GM12878 (cell line): ENCODE measurements around the gene NPLOC4.

Source experiments
- CTCF ChIP-seq, 3 experiments: IDR thresholded peaks in 2 of 3; conservative IDR thresholded peaks in 1 of 3; 2 replicates each; pipeline ENCODE4 v1.5.1; 2011; ENCODE audit warnings: low read depth in 3 of 3, low read length in 3 of 3, mild to moderate bottlenecking in 3 of 3, control low read depth in 2 of 3, moderate library complexity in 2 of 3, inconsistent platforms in 1 of 3, mixed read lengths in 1 of 3; ENCODE audit not compliant: control insufficient read depth in 2 of 3, insufficient read depth in 1 of 3; ENCODE audit errors: extremely low read depth in 1 of 3
- MTA3 ChIP-seq: IDR thresholded peaks from 2 replicates; pipeline ENCODE4 v1.6.1; 2012; ENCODE audit warnings: low read length, inconsistent platforms, borderline replicate concordance
- NFYB ChIP-seq: IDR thresholded peaks from 2 replicates; pipeline ENCODE4 v1.6.1; 2011; ENCODE audit warnings: low read depth, mild to moderate bottlenecking, low read length, improper control_type of control experiment, moderate library complexity; ENCODE audit not compliant: insufficient read depth
- NR2C1 ChIP-seq: fragments of 450-650 bp; IDR thresholded peaks from 2 replicates; pipeline ENCODE4 v1.6.1; 2017; ENCODE audit warnings: antibody characterized with exemption, mild to moderate bottlenecking, moderate library complexity
- POLR2A ChIP-seq: IDR thresholded peaks from 2 replicates; pipeline ENCODE4 v1.6.1; 2011; ENCODE audit warnings: low read depth, mild to moderate bottlenecking, low read length
- SMAD1 ChIP-seq: fragments of 450-650 bp; IDR thresholded peaks from 2 replicates; pipeline ENCODE4 v1.6.1; 2018; ENCODE audit warnings: mild to moderate bottlenecking, low read depth; ENCODE audit not compliant: partially characterized antibody
- ZNF274 ChIP-seq: IDR thresholded peaks from one replicate; pipeline ENCODE4 v1.8.0; 2011; ENCODE audit not compliant: insufficient read length, insufficient read depth

GRCh38 chr17:81511804-81512561 is 124.9 kb downstream of the NPLOC4 start:
- peak; percentile 93 for TF ChIP-seq POLR2A
- no peak for TF ChIP-seq CTCF (IDR thresholded peaks at IDR 0.05 in 2 of 3, conservative IDR thresholded peaks at IDR 0.05 in 1 of 3; ENCODE audit: control insufficient read depth in 2 of 3, extremely low read depth in 1 of 3, insufficient read depth in 1 of 3, low read depth in 3 of 3, low read length in 3 of 3)
- no peak for TF ChIP-seq NR2C1
- no peak for TF ChIP-seq ZNF274
- no peak for TF ChIP-seq NFYB
- TF ChIP-seq MTA3, result no peak
- TF ChIP-seq SMAD1, result no peak
